Measurements from ENCODE around the gene RNF144B. TPM values are rescaled to one million over a fixed set of nuclear protein-coding genes. Genes with fewer than 3 reads are reported as not detected.

The RNF144B gene
- total and polyA plus RNA-seq, 10 of the 15 experiments (the other 5 are each of a cell fraction or from before 2014, with no cell fraction given) = 0.03 to 0.18 (median 0.14) TPM

GRCh38 chr6:18513253-18513798, 126.2 kb downstream of the RNF144B start:
- Histone ChIP-seq H3K4me3 (no peak overlapping the region), H3K79me2 (ENCODE audit: control insufficient read depth, insufficient read depth, low read length) (no peaks in the 10 kb centered on the region), H3K9ac (ENCODE audit: control insufficient read depth, insufficient read depth, low read length) (no peak overlapping the region), H4K20me1 (ENCODE audit: control insufficient read depth, insufficient read depth) (no peaks in the 10 kb centered on the region), H3K9me3 (replicated peaks; ENCODE audit: control insufficient read depth, insufficient read depth, low read length) (no peaks in the 10 kb centered on the region), H3K4me2 (ENCODE audit: control insufficient read depth, insufficient read depth) (no peak overlapping the region), H3K36me3 (ENCODE audit: control insufficient read depth in 2 of 2, insufficient read depth in 2 of 2, low read length in 1 of 2) (no peaks in the 10 kb centered on the region), H3K4me1 (ENCODE audit: control insufficient read depth, insufficient read depth, low read length) (no peaks in the 10 kb centered on the region), H2AFZ (ENCODE audit: control insufficient read depth, low read depth, low read length) (no peak overlapping the region), H3K27ac (ENCODE audit: control insufficient read depth, insufficient read depth) (no peak overlapping the region), H3K27me3 (replicated peaks in 1 of 2; ENCODE audit: control insufficient read depth in 2 of 2, insufficient read depth in 2 of 2, low read length in 1 of 2) (0 out of 4 replicates have a peak, but pooled peaks cover 0 to 4% of the 10 kb centered on the region in 2 experiments)
- FAIRE-seq = no peak
- TF ChIP-seq RUNX3 (IDR thresholded peaks at IDR 0.05; ENCODE audit: low read length) (0 out of 2 replicates have a peak, but pooled peaks have one; percentile 12), ZBED1 (IDR thresholded peaks at IDR 0.05; ENCODE audit: borderline replicate concordance) (no peak)
- peak; percentile 67 for ATAC-seq
- no peak for DNase-seq (ENCODE audit: low read depth, low spot score)
- RAD21 ChIA-PET (ENCODE audit: unreplicated experiment) = interaction anchor here (1.6 kb wide), 1 partner anchor 10 kb away, joined by 12 read pairs; no protein-coding TSS in a partner anchor
- 0% methylated on average over 2 of the region's 2 CpGs for WGBS (ENCODE audit: insufficient coverage, insufficient replicate concordance, low lambda C conversion rate, missing lambda C conversion rate)
- intact Hi-C loops (cut with micrococcal nuclease; ENCODE audit: unreplicated experiment) (no loop called here), in situ Hi-C loops (cut with MboI) (no loop called here)
- SMC1A ChIA-PET (ENCODE audit: uncharacterized antibody, unreplicated experiment) = interaction anchor here (2.7 kb wide), 1 partner anchor 10 kb away, joined by 15 read pairs; no protein-coding TSS in a partner anchor
- CTCF ChIA-PET = interaction anchor here (0.8 to 1.9 kb wide), 5 partner anchors 8 to 190 kb away, joined by 3 to 8 read pairs (median 3); no protein-coding TSS in a partner anchor
- POLR2A ChIA-PET = no interaction called here
- BruUV-seq (replicated peaks) = no TSS peak

- intact Hi-C loops (cut with micrococcal nuclease; ENCODE audit: unreplicated experiment) = no loop called here
- ChIA-PET POLR2A (no interaction called here), RAD21 (ENCODE audit: unreplicated experiment) (interaction anchor here (1.6 kb wide), 1 partner anchor 11 kb away, joined by 12 read pairs; no protein-coding TSS in a partner anchor), CTCF (interaction anchor here (1.1 to 1.9 kb wide), 2 partner anchors 11 to 82 kb away, joined by 3 to 8 read pairs; no protein-coding TSS in a partner anchor), SMC1A (ENCODE audit: uncharacterized antibody, unreplicated experiment) (interaction anchor here (2.7 kb wide), 1 partner anchor 11 kb away, joined by 15 read pairs; no protein-coding TSS in a partner anchor)
- H4K20me1 ChIP-seq (ENCODE audit: control insufficient read depth, insufficient read depth) = no peaks in the 10 kb centered on the region
- no peaks in the 10 kb centered on the region for H3K9me3 ChIP-seq (replicated peaks; ENCODE audit: control insufficient read depth, insufficient read depth, low read length)
- FAIRE-seq = no peak
- in situ Hi-C loops (cut with MboI) = no loop called here
- no peaks in the 10 kb centered on the region for H3K36me3 ChIP-seq (ENCODE audit: control insufficient read depth in 2 of 2, insufficient read depth in 2 of 2, low read length in 1 of 2)
- no peak for ATAC-seq
- DNase-seq (ENCODE audit: low read depth, low spot score) = no peak
- BruUV-seq (replicated peaks) = no TSS peak
- no peak overlapping the region for H3K4me2 ChIP-seq (ENCODE audit: control insufficient read depth, insufficient read depth)
- H2AFZ ChIP-seq (ENCODE audit: control insufficient read depth, low read depth, low read length) = no peak overlapping the region
- H3K79me2 ChIP-seq (ENCODE audit: control insufficient read depth, insufficient read depth, low read length) = no peaks in the 10 kb centered on the region
- TF ChIP-seq KDM1A (IDR thresholded peaks at IDR 0.05; ENCODE audit: borderline replicate concordance) = no peak
- no peak for TF ChIP-seq NRF1 (conservative IDR thresholded peaks at IDR 0.05; ENCODE audit: low read depth, low read length)
- no peak for TF ChIP-seq CHD1 (IDR thresholded peaks at IDR 0.05; ENCODE audit: low read depth, low read length)
- no peak for TF ChIP-seq USF1 (IDR thresholded peaks at IDR 0.05; ENCODE audit: borderline replicate concordance, extremely low read length, insufficient read depth, low read depth, low read length)
- no peak for TF ChIP-seq TCF12 (IDR thresholded peaks at IDR 0.05; ENCODE audit: low read depth, low read length)
- TF ChIP-seq ESRRA (IDR thresholded peaks at IDR 0.05; ENCODE audit: low read length) = no peak
- no peak for TF ChIP-seq SKIL (IDR thresholded peaks at IDR 0.05; ENCODE audit: low read depth, poor library complexity, severe bottlenecking)
- 36% methylated on average over 7 of the region's 7 CpGs for WGBS (ENCODE audit: insufficient coverage, insufficient replicate concordance, low lambda C conversion rate, missing lambda C conversion rate)
- H3K27me3 ChIP-seq (replicated peaks in 1 of 2; ENCODE audit: control insufficient read depth in 2 of 2, insufficient read depth in 2 of 2, low read length in 1 of 2) = 0 out of 4 replicates have a peak, but pooled peaks cover 0 to 4% of the 10 kb centered on the region in 2 experiments
- no peak overlapping the region for H3K9ac ChIP-seq (ENCODE audit: control insufficient read depth, insufficient read depth, low read length)
- no peak overlapping the region for H3K4me3 ChIP-seq
- no peak overlapping the region for H3K27ac ChIP-seq (ENCODE audit: control insufficient read depth, insufficient read depth)
- H3K4me1 ChIP-seq (ENCODE audit: control insufficient read depth, insufficient read depth, low read length) = no peaks in the 10 kb centered on the region
Measured at GRCh38 chr6:18514180-18514579, 127.0 kb downstream of the RNF144B start.
